ENCODE data around the gene TMED8. TPM values are rescaled to one million over a fixed set of nuclear protein-coding genes. Genes with fewer than 3 reads are reported as not detected.
"Not testable (repeated sequence)": the region's sequence is repeated elsewhere in the genome, so short reads cannot be mapped to it uniquely, and the experiment has no call there.

The TMED8 gene
- total RNA-seq, 1 donor from 2014 or later, result 10.4 TPM

GRCh38 chr14:77342726-77343397, 34.0 kb downstream of the TMED8 start:
- no peaks in the 10 kb centered on the region for H3K9me3 Mint-ChIP-seq (ENCODE audit: low read depth)
- H3K36me3 Mint-ChIP-seq (ENCODE audit: low read depth), result peaks cover 19% of the 10 kb centered on the region
- H3K4me1 Mint-ChIP-seq (ENCODE audit: low read depth), result peaks cover 4% of the 10 kb centered on the region
- H3K27me3 Mint-ChIP-seq (ENCODE audit: low read depth), result no peaks in the 10 kb centered on the region
- no peak for DNase-seq (ENCODE audit: low spot score)
- H3K27ac Mint-ChIP-seq (ENCODE audit: unreplicated experiment), result no peak overlapping the region
- no peak for TF ChIP-seq CTCF (IDR thresholded peaks at IDR 0.05)
- H3K4me3 Mint-ChIP-seq (ENCODE audit: unreplicated experiment), result no peak overlapping the region

GRCh38 chr14:77340389-77340788, 36.5 kb downstream of the TMED8 start:
- Mint-ChIP-seq H3K4me1 (ENCODE audit: low read depth) (peaks cover 2% of the 10 kb centered on the region), H3K36me3 (ENCODE audit: low read depth) (peaks cover 21% of the 10 kb centered on the region), H3K27ac (ENCODE audit: unreplicated experiment) (no peak overlapping the region), H3K9me3 (ENCODE audit: low read depth) (no peaks in the 10 kb centered on the region), H3K27me3 (ENCODE audit: low read depth) (no peaks in the 10 kb centered on the region), H3K4me3 (ENCODE audit: unreplicated experiment) (no peak overlapping the region)
- DNase-seq (ENCODE audit: low spot score), result no peak
- TF ChIP-seq CTCF (IDR thresholded peaks at IDR 0.05), result no peak

GRCh38 chr14:77339407-77339806, 37.5 kb downstream of the TMED8 start:
- no peak for DNase-seq (ENCODE audit: low spot score)
- H3K9me3 Mint-ChIP-seq (ENCODE audit: low read depth), result no peaks in the 10 kb centered on the region
- no peaks in the 10 kb centered on the region for H3K27me3 Mint-ChIP-seq (ENCODE audit: low read depth)
- peaks cover 2% of the 10 kb centered on the region for H3K4me1 Mint-ChIP-seq (ENCODE audit: low read depth)
- H3K4me3 Mint-ChIP-seq (ENCODE audit: unreplicated experiment), result no peak overlapping the region
- peaks cover 21% of the 10 kb centered on the region for H3K36me3 Mint-ChIP-seq (ENCODE audit: low read depth)
- H3K27ac Mint-ChIP-seq (ENCODE audit: unreplicated experiment), result no peak overlapping the region
- no peak for TF ChIP-seq CTCF (IDR thresholded peaks at IDR 0.05)

DNA sequence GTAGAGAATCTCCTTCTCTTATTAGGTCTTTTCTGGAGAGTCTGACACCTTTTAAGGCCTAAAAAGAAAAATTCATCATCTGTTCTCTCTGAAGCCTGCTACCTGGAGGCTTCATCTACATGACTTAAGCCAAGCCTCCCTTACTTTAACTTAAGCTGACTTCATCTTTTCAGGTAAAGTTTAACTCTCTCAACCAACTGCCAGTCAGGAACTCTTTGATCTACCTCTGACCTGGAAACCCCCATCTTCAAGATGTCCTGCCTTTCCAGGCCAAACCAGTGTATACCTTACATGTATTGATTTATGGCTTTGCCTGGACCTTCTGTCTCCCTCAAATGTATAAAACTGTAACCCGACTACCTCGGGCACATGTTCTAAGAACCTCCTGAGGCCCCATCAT, 38.6 kb downstream of the TMED8 start:
- Mint-ChIP-seq H3K36me3 (ENCODE audit: low read depth) (peaks cover 19% of the 10 kb centered on the region), H3K4me1 (ENCODE audit: low read depth) (no peaks in the 10 kb centered on the region), H3K9me3 (ENCODE audit: low read depth) (no peaks in the 10 kb centered on the region), H3K27ac (ENCODE audit: unreplicated experiment) (no peak overlapping the region), H3K27me3 (ENCODE audit: low read depth) (no peaks in the 10 kb centered on the region), H3K4me3 (ENCODE audit: unreplicated experiment) (no peak overlapping the region)
- no peak for TF ChIP-seq CTCF (IDR thresholded peaks at IDR 0.05)
- no peak for DNase-seq (ENCODE audit: low spot score)

- Mint-ChIP-seq H3K4me3 (ENCODE audit: unreplicated experiment) (no peak overlapping the region), H3K27ac (ENCODE audit: unreplicated experiment) (no peak overlapping the region), H3K36me3 (ENCODE audit: low read depth) (peaks cover 17% of the 10 kb centered on the region), H3K27me3 (ENCODE audit: low read depth) (no peaks in the 10 kb centered on the region), H3K9me3 (ENCODE audit: low read depth) (no peaks in the 10 kb centered on the region), H3K4me1 (ENCODE audit: low read depth) (no peaks in the 10 kb centered on the region)
- no peak for DNase-seq (ENCODE audit: low spot score)
- TF ChIP-seq CTCF (IDR thresholded peaks at IDR 0.05), result no peak
Observed at GRCh38 chr14:77337880-77338279, 39.0 kb downstream of the TMED8 start.

GRCh38 chr14:77337255-77337654, 39.6 kb downstream of the TMED8 start:
- not testable (repeated sequence) for H3K27me3 Mint-ChIP-seq (ENCODE audit: low read depth); H3K9me3 Mint-ChIP-seq (ENCODE audit: low read depth); H3K4me1 Mint-ChIP-seq (ENCODE audit: low read depth); H3K4me3 Mint-ChIP-seq (ENCODE audit: unreplicated experiment); H3K27ac Mint-ChIP-seq (ENCODE audit: unreplicated experiment); DNase-seq (ENCODE audit: low spot score)
- peaks cover 17% of the 10 kb centered on the region for H3K36me3 Mint-ChIP-seq (ENCODE audit: low read depth)

All from chondrocyte (in vitro differentiated cells).